Testis (tissue), 3 donors: ENCODE data around the gene BCR. TPM values are rescaled to one million over a fixed set of nuclear protein-coding genes. Genes with fewer than 3 reads are reported as not detected.

Experiments used
- DNase-seq: peaks from one replicate; pipeline ENCODE4 v3.0.0-alpha.2; 2019
- H3K27ac ChIP-seq, 2 donors: fragments of 200-600 bp; sonication (generic); one replicate each; pipeline ENCODE4 v1.5.1; 2019
- H3K27me3 ChIP-seq: fragments of 200-600 bp; sonication (generic); one replicate; pipeline ENCODE4 v1.5.1; 2019
- H3K36me3 ChIP-seq: fragments of 200-600 bp; sonication (generic); one replicate; pipeline ENCODE4 v1.5.1; 2017; ENCODE audit warnings: low read depth; ENCODE audit errors: missing control alignments
- H3K4me1 ChIP-seq: fragments of 200-600 bp; sonication (generic); one replicate; pipeline ENCODE4 v1.5.1; 2019
- H3K4me3 ChIP-seq, 2 donors: fragments of 200-600 bp; sonication (generic); one replicate each; pipeline ENCODE4 v1.5.1; 2017 to 2019
- H3K9me3 ChIP-seq: fragments of 200-600 bp; sonication (generic); one replicate; pipeline ENCODE4 v1.5.1; 2017
- CTCF ChIP-seq, 3 experiments: fragments of 450-650 bp in 2 of 3; fragments of 200-600 bp in 1 of 3; sonication (generic) in 1 of 3; IDR thresholded peaks; one replicate each; pipeline ENCODE4 v1.5.1; 2016 to 2019; ENCODE audit warnings: antibody characterized with exemption in 3 of 3, mild to moderate bottlenecking in 2 of 3, moderate library complexity in 1 of 3
- POLR2A ChIP-seq: fragments of 450-650 bp; IDR thresholded peaks from one replicate; pipeline ENCODE4 v1.6.1; 2017; ENCODE audit warnings: antibody characterized with exemption, mild to moderate bottlenecking, moderate library complexity
- WGBS, 2 donors: methylation state at CpG; one replicate each; pipeline ENCODE4 v1.1.5; 2018; 5-methylcytosine and 5-hydroxymethylcytosine counted together
- intact Hi-C: fragments of 100-400 bp; cut with DNase I; formaldehyde crosslinking; loops from one replicate; pipeline ENCODE4 v1.15.1; 2023; ENCODE audit warnings: low total_unique reads
- polyA plus RNA-seq: library from polyadenylated mRNA; stranded (reverse); fragments of 350-450 nt; fragmentation: Illumina TruSeq; extraction: RNeasy Lipid Tissue Mini Kit (QIAGEN cat#74804); gene quantifications from one replicate; pipeline ENCODE4 v1.2.3, GENCODE V29; 2014; ENCODE audit warnings: low read depth, low replicate concordance; ENCODE audit not compliant: insufficient read depth
- total RNA-seq, 2 donors: library from RNA; depleted of rRNA; stranded (reverse); fragments of >200 nt; gene quantifications; one replicate each; pipeline ENCODE4 v1.2.3, GENCODE V29; 2016

BCR gene
- total and polyA plus RNA-seq, 3 donors from 2014 or later = 52.5 to 108 (median 105) TPM

- Histone ChIP-seq H3K27me3 (no peaks in the 10 kb centered on the region), H3K27ac (no peak overlapping the region), H3K4me3 (no peak overlapping the region), H3K36me3 (no peaks in the 10 kb centered on the region), H3K4me1 (peaks cover 6% of the 10 kb centered on the region), H3K9me3 (no peaks in the 10 kb centered on the region)
- DNase-seq = no peak
- no peak for TF ChIP-seq POLR2A
- TF ChIP-seq CTCF (IDR thresholded peaks at IDR 0.05) = no peak
- intact Hi-C loops = no loop called here
These were observed 46.2 kb downstream of the BCR start for GRCh38 chr22:23226497-23226850.

GRCh38 chr22:23227380-23227779 is 47.1 kb downstream of the BCR start:
- intact Hi-C loops = no loop called here
- no peak overlapping the region for H3K27ac ChIP-seq
- TF ChIP-seq POLR2A = no peak
- TF ChIP-seq CTCF (IDR thresholded peaks at IDR 0.05) = no peak
- DNase-seq = no peak
- no peaks in the 10 kb centered on the region for H3K27me3 ChIP-seq
- peaks cover 6% of the 10 kb centered on the region for H3K4me1 ChIP-seq
- H3K4me3 ChIP-seq = no peak overlapping the region
- no peaks in the 10 kb centered on the region for H3K9me3 ChIP-seq
- WGBS, 2 donors = 78 to 86% methylated on average over 1 of the region's 1 CpG
- no peaks in the 10 kb centered on the region for H3K36me3 ChIP-seq

GRCh38 chr22:23228503-23228902 is 48.2 kb downstream of the BCR start:
- Histone ChIP-seq H3K4me1 (peaks cover 11% of the 10 kb centered on the region), H3K27me3 (no peaks in the 10 kb centered on the region), H3K36me3 (no peaks in the 10 kb centered on the region), H3K4me3 (no peak overlapping the region), H3K9me3 (no peaks in the 10 kb centered on the region), H3K27ac (no peak overlapping the region)
- TF ChIP-seq POLR2A = no peak
- TF ChIP-seq CTCF (IDR thresholded peaks at IDR 0.05) = no peak
- intact Hi-C loops = no loop called here
- no peak for DNase-seq
- WGBS, 2 donors = 91 to 100% methylated on average over 2 of the region's 2 CpGs

GRCh38 chr22:23229646-23230045 is 49.3 kb downstream of the BCR start:
- H3K36me3 ChIP-seq = no peaks in the 10 kb centered on the region
- H3K4me1 ChIP-seq = peaks cover 14% of the 10 kb centered on the region
- H3K9me3 ChIP-seq = no peaks in the 10 kb centered on the region
- H3K4me3 ChIP-seq = no peak overlapping the region
- no peak for TF ChIP-seq POLR2A
- TF ChIP-seq CTCF (IDR thresholded peaks at IDR 0.05) = no peak
- 93 to 97% methylated on average over 4 of the region's 4 CpGs for WGBS, 2 donors
- intact Hi-C loops = no loop called here
- no peak for DNase-seq
- H3K27ac ChIP-seq = no peak overlapping the region
- H3K27me3 ChIP-seq = no peaks in the 10 kb centered on the region

- no peak overlapping the region for H3K27ac ChIP-seq
These were observed 50.2 kb downstream of the BCR start for GRCh38 chr22:23230348-23231068.

More at GRCh38 chr22:23230348-23231068, 50.2 kb downstream of the BCR start:
- H3K9me3 ChIP-seq = no peaks in the 10 kb centered on the region
- H3K4me1 ChIP-seq = peaks cover 14% of the 10 kb centered on the region
- no peak for DNase-seq
- H3K4me3 ChIP-seq = no peak overlapping the region
- intact Hi-C loops = no loop called here
- H3K36me3 ChIP-seq = no peaks in the 10 kb centered on the region
- no peaks in the 10 kb centered on the region for H3K27me3 ChIP-seq
- TF ChIP-seq CTCF (IDR thresholded peaks at IDR 0.05) (no peak), POLR2A (no peak)
- WGBS, 2 donors = 93 to 96% methylated on average over 10 of the region's 10 CpGs
